ENCODE data around the gene VIPR2. TPM values are rescaled to one million over a fixed set of nuclear protein-coding genes. Genes with fewer than 3 reads are reported as not detected.

The VIPR2 gene
- total and polyA plus RNA-seq, 2 of the 13 experiments (the other 11 are each of a cell fraction or from before 2014, with no cell fraction given), result not detected

- Histone ChIP-seq H3K4me1 (ENCODE audit: insufficient read depth, low read length) (no peaks in the 10 kb centered on the region), H3K27ac (ENCODE audit: extremely low read length, insufficient read depth, low read length) (no peak overlapping the region), H3K27me3 (ENCODE audit: control insufficient read depth in 1 of 2, insufficient read depth in 2 of 2, low read length in 2 of 2) (peaks cover 3 to 45% of the 10 kb centered on the region in 2 experiments; a peak in 3 of 5 replicates), H4K20me1 (ENCODE audit: insufficient read depth, low read length) (no peaks in the 10 kb centered on the region), H3K4me2 (ENCODE audit: low read depth, low read length) (no peak overlapping the region), H3K36me3 (replicated peaks in 1 of 2; ENCODE audit: control insufficient read depth in 1 of 2, insufficient read depth in 2 of 2, low read length in 2 of 2) (no peaks in the 10 kb centered on the region), H3K9ac (ENCODE audit: insufficient read depth, low read depth, low read length) (no peak overlapping the region), H3K4me3 (replicated peaks in 1 of 3; ENCODE audit: insufficient read depth in 1 of 3, low read depth in 2 of 3, low read length in 3 of 3) (no peak overlapping the region), H3K79me2 (ENCODE audit: insufficient read depth, low read length) (no peaks in the 10 kb centered on the region), H3K9me3 (ENCODE audit: low read length) (no peaks in the 10 kb centered on the region), H2AFZ (ENCODE audit: low read length) (no peak overlapping the region)
- no TSS peak for BruUV-seq (replicated peaks)
- intact Hi-C loops (cut with micrococcal nuclease; ENCODE audit: unreplicated experiment), result no loop called here
- ATAC-seq, result peak; percentile 45
- ChIA-PET POLR2A (no interaction called here), CTCF (ENCODE audit: low intra/inter-chr PET ratio, low total read pairs) (no interaction called here)
- DNase-seq (ENCODE audit: low spot score), result no peak
- WGBS (ENCODE audit: low lambda C conversion rate), result 55% methylated on average over 31 of the region's 48 CpGs
- FAIRE-seq, result no peak
- in situ Hi-C loops (cut with HindIII; ENCODE audit: extremely low pct_ligation_motif_present, low pct_unique_long_range_greater_than_20kb), result no loop called here
- no peak for TF ChIP-seq ZNF616 (CRISPR knock-in tag; IDR thresholded peaks at IDR 0.05; ENCODE audit: low read depth)
- TF ChIP-seq MTF2 (CRISPR knock-in tag; IDR thresholded peaks at IDR 0.05; ENCODE audit: borderline replicate concordance), result no peak
- TF ChIP-seq TOE1 (CRISPR knock-in tag; IDR thresholded peaks at IDR 0.05), result no peak
- TF ChIP-seq NAIF1 (CRISPR knock-in tag; IDR thresholded peaks at IDR 0.05; ENCODE audit: borderline replicate concordance), result no peak
- TF ChIP-seq HNRNPL (IDR thresholded peaks at IDR 0.05; ENCODE audit: low read depth, low read length), result no peak
- no peak for TF ChIP-seq ZFP36 (IDR thresholded peaks at IDR 0.05; ENCODE audit: borderline replicate concordance, low read depth, low read length, partially characterized antibody)
- TF ChIP-seq ZNF790 (CRISPR knock-in tag; IDR thresholded peaks at IDR 0.05; ENCODE audit: borderline replicate concordance), result no peak
- TF ChIP-seq ZNF33B (CRISPR knock-in tag; IDR thresholded peaks at IDR 0.05), result no peak
- no peak for TF ChIP-seq CTCF (CRISPR knock-in tag; IDR thresholded peaks at IDR 0.05)
- no peak for TF ChIP-seq TFAP4 (IDR thresholded peaks at IDR 0.05; ENCODE audit: borderline replicate concordance, low read depth)
- TF ChIP-seq ZMAT3 (CRISPR knock-in tag; conservative IDR thresholded peaks at IDR 0.05), result no peak
- TF ChIP-seq ZNF160 (CRISPR knock-in tag; IDR thresholded peaks at IDR 0.05), result no peak
- no peak for TF ChIP-seq NRL (CRISPR knock-in tag; IDR thresholded peaks at IDR 0.05; ENCODE audit: borderline replicate concordance)
- TF ChIP-seq ELF1 (CRISPR knock-in tag; IDR thresholded peaks at IDR 0.05), result no peak
Measured at GRCh38 chr7:159064121-159064815, 80.4 kb downstream of the VIPR2 start.
